ENCODE measurements around the gene IFNAR1.

Gene IFNAR1

GRCh38 chr21:33324291-33325221 is at the start of gene IFNAR1:
Gene IFNAR1, plus strand, starts transcription at chr21:33324970. Its CDS starts 86 bp downstream, at chr21:33325056.
- peak; percentile 75 for DNase-seq (ENCODE audit: low read depth, low spot score)

- DNase-seq (ENCODE audit: low read depth, low spot score), result no peak
These were observed 46.0 kb upstream of the IFNAR1 start for GRCh38 chr21:33278721-33279120.

- DNase-seq (ENCODE audit: low read depth, low spot score), result no peak
These were observed 45.4 kb upstream of the IFNAR1 start for GRCh38 chr21:33279330-33279820.

- DNase-seq (ENCODE audit: low read depth, low spot score), result no peak
These were observed 43.6 kb upstream of the IFNAR1 start for GRCh38 chr21:33281096-33281652.

- DNase-seq (ENCODE audit: low read depth, low spot score), result no peak
These were observed 41.6 kb upstream of the IFNAR1 start for GRCh38 chr21:33283203-33283602.

GRCh38 chr21:33286076-33286475 is 38.7 kb upstream of the IFNAR1 start:
- no peak for DNase-seq (ENCODE audit: low read depth, low spot score)

- DNase-seq (ENCODE audit: low read depth, low spot score), result no peak
These were observed 37.9 kb upstream of the IFNAR1 start for GRCh38 chr21:33286600-33287456.

GRCh38 chr21:33289199-33289819 is 35.5 kb upstream of the IFNAR1 start:
- no peak for DNase-seq (ENCODE audit: low read depth, low spot score)

GRCh38 chr21:33290441-33290840 is 34.3 kb upstream of the IFNAR1 start:
- DNase-seq (ENCODE audit: low read depth, low spot score), result no peak

GRCh38 chr21:33291686-33292085 is 33.1 kb upstream of the IFNAR1 start:
- DNase-seq (ENCODE audit: low read depth, low spot score), result no peak

- no peak for DNase-seq (ENCODE audit: low read depth, low spot score)
These were observed 32.0 kb upstream of the IFNAR1 start for GRCh38 chr21:33292724-33293123.

GRCh38 chr21:33293136-33293535 is 31.6 kb upstream of the IFNAR1 start:
- no peak for DNase-seq (ENCODE audit: low read depth, low spot score)

- no peak for DNase-seq (ENCODE audit: low read depth, low spot score)
These were observed 31.0 kb upstream of the IFNAR1 start for GRCh38 chr21:33293811-33294216.

GRCh38 chr21:33296156-33296555 is 28.6 kb upstream of the IFNAR1 start:
- DNase-seq (ENCODE audit: low read depth, low spot score), result no peak

- no peak for DNase-seq (ENCODE audit: low read depth, low spot score)
These were observed 25.5 kb upstream of the IFNAR1 start for GRCh38 chr21:33299181-33299752.

- DNase-seq (ENCODE audit: low read depth, low spot score), result no peak
These were observed 23.8 kb upstream of the IFNAR1 start for GRCh38 chr21:33300701-33301631.

GRCh38 chr21:33301632-33302002 is 23.2 kb upstream of the IFNAR1 start:
- DNase-seq (ENCODE audit: low read depth, low spot score), result no peak

GRCh38 chr21:33302055-33302454 is 22.7 kb upstream of the IFNAR1 start:
- no peak for DNase-seq (ENCODE audit: low read depth, low spot score)

- DNase-seq (ENCODE audit: low read depth, low spot score), result no peak
These were observed 22.0 kb upstream of the IFNAR1 start for GRCh38 chr21:33302796-33303195.

GRCh38 chr21:33305344-33305671 is 19.5 kb upstream of the IFNAR1 start:
- DNase-seq (ENCODE audit: low read depth, low spot score), result no peak

Measured in iPS DF 19.7 (cell line).